Neuronal stem cell (in vitro differentiated cells): ENCODE results near the gene GSTM4.

Experiments used
- DNase-seq: peaks from one replicate; pipeline ENCODE4 v3.0.0-alpha.2; 2013; ENCODE audit warnings: low spot score
- H2AFZ ChIP-seq: one replicate; pipeline ENCODE4 v1.6.1; 2013; ENCODE audit warnings: mild to moderate bottlenecking, low read length, inconsistent platforms
- H2AK5ac ChIP-seq: 2 replicates; pipeline ENCODE4 v1.6.1; 2013; ENCODE audit warnings: low read depth, mild to moderate bottlenecking, inconsistent platforms, low read length, moderate library complexity, mixed read lengths
- H2BK120ac ChIP-seq: 2 replicates; pipeline ENCODE4 v1.6.1; 2013; ENCODE audit warnings: low read depth, mild to moderate bottlenecking, inconsistent platforms, low read length, moderate library complexity, mixed read lengths
- H2BK12ac ChIP-seq: one replicate; pipeline ENCODE4 v1.6.1; 2013; ENCODE audit warnings: low read length, inconsistent platforms
- H2BK15ac ChIP-seq: 2 replicates; pipeline ENCODE4 v1.6.1; 2013; ENCODE audit warnings: mild to moderate bottlenecking, low read length, inconsistent platforms, mixed read lengths
- H2BK5ac ChIP-seq: one replicate; pipeline ENCODE4 v1.6.1; 2013; ENCODE audit warnings: inconsistent platforms, mild to moderate bottlenecking, low read length, moderate library complexity
- H3K14ac ChIP-seq: one replicate; pipeline ENCODE4 v1.6.1; 2013; ENCODE audit warnings: low read length, inconsistent platforms
- H3K18ac ChIP-seq: 2 replicates; pipeline ENCODE4 v1.6.1; 2013; ENCODE audit warnings: low read length, inconsistent platforms
- H3K23ac ChIP-seq: 2 replicates; pipeline ENCODE4 v1.6.1; 2013; ENCODE audit warnings: low read depth, mild to moderate bottlenecking, mixed read lengths, low read length, inconsistent platforms; ENCODE audit not compliant: poor library complexity
- H3K27ac ChIP-seq: replicated peaks from 3 replicates; pipeline ENCODE4 v1.5.1; 2013; ENCODE audit warnings: low read length, inconsistent platforms
- H3K27me3 ChIP-seq, 3 experiments: 2 replicates each; pipeline ENCODE4 v1.6.1; 2013; ENCODE audit warnings: low read length in 3 of 3, mild to moderate bottlenecking in 2 of 3, inconsistent platforms in 1 of 3, low read depth in 1 of 3, mixed read lengths in 1 of 3, moderate library complexity in 1 of 3; ENCODE audit not compliant: control insufficient read depth in 3 of 3, insufficient read depth in 3 of 3
- H3K36me3 ChIP-seq, 2 donors: replicated peaks in 1 of 2; 2 replicates each; pipeline ENCODE4 v1.6.1; 2013; ENCODE audit warnings: low read length in 2 of 2; ENCODE audit not compliant: control insufficient read depth in 2 of 2, insufficient read depth in 2 of 2
- H3K4ac ChIP-seq: 2 replicates; pipeline ENCODE4 v1.6.1; 2013; ENCODE audit warnings: inconsistent platforms, mild to moderate bottlenecking, low read length, moderate library complexity
- H3K4me1 ChIP-seq, 2 donors: 1 replicate in 1 of 2; 2 replicates in 1 of 2; pipeline ENCODE4 v1.6.1; 2013; ENCODE audit warnings: low read length in 2 of 2, low read depth in 1 of 2; ENCODE audit not compliant: control insufficient read depth in 2 of 2, insufficient read depth in 1 of 2
- H3K4me2 ChIP-seq: one replicate; pipeline ENCODE4 v1.6.1; 2013; ENCODE audit warnings: mild to moderate bottlenecking, low read length, inconsistent platforms; ENCODE audit not compliant: insufficient read depth, poor library complexity, severe bottlenecking
- H3K4me3 ChIP-seq, 2 donors: 2 replicates each; pipeline ENCODE4 v1.5.1; 2013; ENCODE audit warnings: low read length in 2 of 2, mild to moderate bottlenecking in 2 of 2, inconsistent platforms in 1 of 2, moderate library complexity in 1 of 2
- H3K79me1 ChIP-seq: one replicate; pipeline ENCODE4 v1.6.1; 2013; ENCODE audit warnings: low read depth, mild to moderate bottlenecking, inconsistent platforms, low read length, moderate library complexity
- H3K9ac ChIP-seq: one replicate; pipeline ENCODE4 v1.6.1; 2013; ENCODE audit warnings: mild to moderate bottlenecking, low read depth, low read length, inconsistent platforms; ENCODE audit not compliant: poor library complexity
- H3K9me3 ChIP-seq, 2 donors: replicated peaks in 1 of 2; 2 replicates each; pipeline versions ENCODE3 to v1.6.1; 2013; ENCODE audit warnings: low read length in 2 of 2, mild to moderate bottlenecking in 2 of 2, inconsistent platforms in 1 of 2, low read depth in 1 of 2, mixed read lengths in 1 of 2, moderate library complexity in 1 of 2; ENCODE audit not compliant: control insufficient read depth in 2 of 2, insufficient read depth in 1 of 2
- H4K8ac ChIP-seq: one replicate; pipeline ENCODE4 v1.6.1; 2013; ENCODE audit warnings: low read depth, mild to moderate bottlenecking, inconsistent platforms, low read length, moderate library complexity
- H4K91ac ChIP-seq: one replicate; pipeline ENCODE4 v1.6.1; 2013; ENCODE audit warnings: low read length, low read depth, mild to moderate bottlenecking, inconsistent platforms; ENCODE audit not compliant: poor library complexity
- WGBS, 2 donors: extraction: QIAGEN DNeasy Blood & Tissue Kit; methylation state at CpG; one replicate each; pipeline ENCODE4 v1.1.7; 2013; ENCODE audit warnings: missing lambda C conversion rate in 2 of 2, mixed read lengths in 1 of 2; ENCODE audit not compliant: insufficient read length in 2 of 2, insufficient replicate concordance in 1 of 2; ENCODE audit errors: extremely low coverage in 2 of 2; 5-methylcytosine and 5-hydroxymethylcytosine counted together

The GSTM4 gene

DNA sequence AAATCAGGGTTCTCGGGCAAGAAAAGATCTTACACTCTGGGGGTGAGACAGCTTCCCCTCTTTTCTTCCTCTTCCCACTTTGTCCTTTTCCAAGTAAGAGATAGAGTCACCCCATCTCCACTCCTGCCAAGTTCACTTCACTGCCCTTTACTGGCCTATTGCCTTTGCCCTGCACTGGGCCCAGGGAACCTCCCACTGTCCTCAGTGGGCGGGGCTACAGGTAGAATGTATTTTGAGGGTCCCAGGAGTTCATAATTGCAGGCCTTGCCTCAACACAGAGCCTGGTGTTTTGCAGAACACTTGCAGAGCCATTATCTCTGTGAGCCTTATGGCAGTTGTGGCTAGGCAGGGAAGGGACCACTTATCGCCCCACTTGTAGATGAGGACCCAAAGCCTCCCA is 33.0 kb upstream of the GSTM4 start:
- no peak for DNase-seq
- no peak overlapping the region for H2BK5ac ChIP-seq
- H3K79me1 ChIP-seq = peaks cover 16% of the 10 kb centered on the region
- H3K4me2 ChIP-seq = no peak overlapping the region
- H3K9me3 ChIP-seq = no peaks in the 10 kb centered on the region
- peaks cover 15 to 36% of the 10 kb centered on the region in 2 donors for H3K4me1 ChIP-seq
- no peak overlapping the region for H2BK15ac ChIP-seq
- no peak overlapping the region for H2BK120ac ChIP-seq
- H4K8ac ChIP-seq = no peak overlapping the region
- no peak overlapping the region for H2AK5ac ChIP-seq
- no peak overlapping the region for H2BK12ac ChIP-seq
- peaks cover 10 to 28% of the 10 kb centered on the region in 2 donors for H3K36me3 ChIP-seq
- H3K23ac ChIP-seq = no peak overlapping the region
- no CpG with 5 or more reads among the region's 3 CpGs for WGBS, 2 donors
- no peak overlapping the region for H3K14ac ChIP-seq
- H3K4ac ChIP-seq = no peak overlapping the region
- no peak overlapping the region for H4K91ac ChIP-seq
- H3K9ac ChIP-seq = no peak overlapping the region
- no peak overlapping the region for H3K4me3 ChIP-seq
- H2AFZ ChIP-seq = no peak overlapping the region
- no peaks in the 10 kb centered on the region for H3K27me3 ChIP-seq
- H3K18ac ChIP-seq = no peak overlapping the region
- no peak overlapping the region for H3K27ac ChIP-seq

DNA sequence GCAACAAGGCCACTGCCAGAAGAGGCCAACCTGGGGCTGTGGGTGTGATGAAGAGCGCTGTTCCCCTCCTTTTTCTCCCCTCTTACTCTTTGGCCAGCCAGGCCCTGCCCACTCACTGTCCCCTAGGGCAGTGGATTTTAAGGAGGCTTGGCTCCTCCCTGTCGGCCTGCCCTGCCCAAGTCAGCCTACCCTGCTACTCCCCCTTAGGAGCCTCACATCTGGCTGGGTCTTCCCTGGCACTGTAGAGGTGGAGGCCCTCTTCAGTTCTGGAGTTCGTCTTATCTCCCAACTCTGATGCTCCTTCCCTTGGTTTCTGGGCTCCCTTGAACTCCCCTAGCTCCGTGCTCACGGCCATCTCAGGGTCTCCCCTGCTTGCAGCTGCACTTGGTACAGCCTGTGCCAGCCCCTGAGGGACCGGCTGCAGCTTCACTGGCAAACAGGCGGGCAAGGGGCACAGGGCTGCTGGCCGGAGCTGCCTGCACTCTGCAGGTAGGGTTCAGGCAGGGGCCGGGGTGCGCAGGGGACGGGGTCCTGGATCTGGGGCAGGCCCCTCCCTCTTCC is 32.2 kb upstream of the GSTM4 start:
- no CpG with 5 or more reads among the region's 11 CpGs for WGBS, 2 donors
- no peak for DNase-seq

DNA sequence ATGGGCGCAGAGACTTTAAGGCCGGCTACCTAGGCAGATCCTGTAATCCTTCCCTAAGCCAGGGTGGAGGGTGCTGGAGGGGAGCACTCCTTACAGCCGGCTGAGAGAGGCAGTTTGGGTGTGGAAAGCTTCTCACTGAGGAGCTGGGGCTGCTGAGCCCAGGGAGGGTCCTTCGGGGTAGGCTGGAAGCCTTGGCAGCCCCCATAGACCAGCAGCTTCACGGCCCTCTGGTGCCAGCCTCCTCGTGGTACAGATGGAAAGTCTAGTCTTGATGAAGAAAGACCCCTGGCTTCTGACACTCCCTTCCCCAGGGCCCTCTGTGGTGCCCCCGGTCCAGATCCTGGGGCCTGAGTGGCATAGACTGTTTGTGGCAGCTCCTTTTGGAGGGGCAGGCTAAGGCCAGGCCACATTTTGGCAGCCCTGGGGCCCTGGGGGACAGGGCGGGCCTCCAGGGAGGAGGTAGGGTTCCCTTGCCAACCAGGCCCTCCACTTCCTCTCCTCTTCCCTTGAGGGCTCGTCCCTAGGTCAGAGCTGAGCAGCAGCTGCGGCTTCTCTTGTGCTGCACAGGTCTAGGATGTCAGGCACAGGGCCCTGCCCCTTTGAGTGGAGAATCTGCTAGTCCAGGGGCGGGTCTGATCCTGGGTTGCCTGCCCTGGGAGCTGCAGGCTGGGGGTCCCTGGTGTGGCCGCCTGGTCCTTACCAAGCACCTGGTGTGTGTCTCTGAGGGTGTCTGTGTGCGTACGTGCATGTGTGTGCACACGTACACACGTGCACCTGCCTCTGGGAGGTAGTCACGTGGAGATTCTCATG is 31.5 kb upstream of the GSTM4 start:
- Histone ChIP-seq H3K9ac (no peak overlapping the region), H2AFZ (no peak overlapping the region), H3K79me1 (peaks cover 16% of the 10 kb centered on the region), H3K27me3 (no peaks in the 10 kb centered on the region), H2BK5ac (peak overlapping the region; percentile 62), H3K23ac (peak overlapping the region; percentile 86), H3K4ac (no peak overlapping the region), H4K91ac (no peak overlapping the region), H3K14ac (no peak overlapping the region), H3K9me3 (no peaks in the 10 kb centered on the region), H3K4me1 (peaks cover 10 to 26% of the 10 kb centered on the region in 2 donors), H3K4me3 (no peak overlapping the region), H2AK5ac (peak overlapping the region; percentile 28), H3K27ac (no peak overlapping the region), H2BK15ac (no peak overlapping the region), H4K8ac (no peak overlapping the region), H3K4me2 (no peak overlapping the region), H2BK120ac (no peak overlapping the region), H3K36me3 (peaks cover 25 to 44% of the 10 kb centered on the region in 2 donors), H3K18ac (no peak overlapping the region), H2BK12ac (no peak overlapping the region)
- WGBS, 2 donors = no CpG with 5 or more reads among the region's 17 CpGs
- DNase-seq = no peak

More for the DNA sequence above, 32.2 kb upstream of the GSTM4 start:
- Histone ChIP-seq H4K91ac (no peak overlapping the region), H3K4me1 (peaks cover 15 to 33% of the 10 kb centered on the region in 2 donors), H3K4ac (no peak overlapping the region), H3K14ac (no peak overlapping the region), H3K27ac (no peak overlapping the region), H3K27me3 (no peaks in the 10 kb centered on the region), H3K9me3 (no peaks in the 10 kb centered on the region), H2AFZ (no peak overlapping the region), H2BK5ac (peak overlapping the region; percentile 62), H3K79me1 (peaks cover 16% of the 10 kb centered on the region), H3K4me3 (no peak overlapping the region), H2AK5ac (no peak overlapping the region), H3K23ac (peak overlapping the region; percentile 86), H2BK12ac (no peak overlapping the region), H2BK120ac (no peak overlapping the region), H2BK15ac (no peak overlapping the region), H3K4me2 (no peak overlapping the region), H4K8ac (no peak overlapping the region), H3K9ac (peak overlapping the region; percentile 10), H3K18ac (peak overlapping the region; percentile 30), H3K36me3 (peaks cover 18 to 36% of the 10 kb centered on the region in 2 donors)

DNA sequence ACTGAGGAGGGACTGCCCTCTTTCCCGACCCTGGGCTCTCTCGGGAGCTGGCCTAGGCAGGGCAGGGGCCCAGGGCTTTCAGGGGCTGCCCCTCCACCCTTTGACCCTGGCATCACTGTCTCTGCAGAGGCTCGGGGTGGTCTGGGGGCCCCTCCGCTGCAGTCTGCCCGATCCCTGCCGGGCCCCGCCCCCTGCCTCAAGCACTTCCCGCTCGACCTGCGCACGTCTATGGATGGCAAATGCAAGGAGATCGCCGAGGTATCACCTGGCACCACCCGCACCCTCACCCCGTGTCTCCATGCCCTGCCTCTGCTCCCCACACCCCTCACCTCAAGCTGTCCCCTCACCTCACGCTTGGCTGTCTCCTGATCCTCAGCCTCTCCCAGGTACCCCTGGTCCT is 30.7 kb upstream of the GSTM4 start:
- Histone ChIP-seq H2BK12ac (no peak overlapping the region), H3K23ac (peak overlapping the region; percentile 25), H3K27me3 (no peaks in the 10 kb centered on the region), H2BK120ac (no peak overlapping the region), H2AK5ac (peak overlapping the region; percentile 38), H2BK5ac (peak overlapping the region; percentile 62), H3K14ac (no peak overlapping the region), H3K18ac (peak overlapping the region; percentile 33), H3K4me1 (peaks cover 9 to 26% of the 10 kb centered on the region in 2 donors), H3K36me3 (peaks cover 32 to 51% of the 10 kb centered on the region in 2 donors), H4K91ac (no peak overlapping the region), H2BK15ac (no peak overlapping the region), H3K9ac (peak overlapping the region; percentile 51), H3K4me2 (no peak overlapping the region), H3K4ac (no peak overlapping the region), H4K8ac (no peak overlapping the region), H2AFZ (no peak overlapping the region), H3K9me3 (no peaks in the 10 kb centered on the region), H3K4me3 (no peak overlapping the region), H3K79me1 (peaks cover 16% of the 10 kb centered on the region), H3K27ac (no peak overlapping the region)
- DNase-seq = no peak
- WGBS, 2 donors = no CpG with 5 or more reads among the region's 16 CpGs
